ENCODE measurements around the gene CDK3. TPM values are rescaled to one million over a fixed set of nuclear protein-coding genes. Genes with fewer than 3 reads are reported as not detected.

Gene CDK3
- total RNA-seq, 1 experiment from 2014 or later = 7.1 TPM

- CTCF ChIA-PET = interaction anchor here (0.9 to 3.3 kb wide), 5 partner anchors 12 to 141 kb away, joined by 3 to 22 read pairs (median 7); partner anchors contain the start of gene MRPL38
- no peak overlapping the region for H3K4me2 ChIP-seq (ENCODE audit: low read length)
- intact Hi-C loops (cut with micrococcal nuclease) = no loop called here
- RAD21 ChIA-PET (ENCODE audit: low non-redundant PET in 1 of 2, low total read pairs in 2 of 2, uncharacterized antibody in 2 of 2, unreplicated experiment in 2 of 2) = no interaction called here
- peaks cover 6 to 34% of the 10 kb centered on the region in 2 experiments for H3K4me1 ChIP-seq (ENCODE audit: control insufficient read depth in 1 of 2, insufficient read depth in 2 of 2, low read length in 2 of 2)
- H3K27ac ChIP-seq (ENCODE audit: low read depth, low read length) = no peak overlapping the region
- no peaks in the 10 kb centered on the region for H3K9me3 ChIP-seq (ENCODE audit: control insufficient read depth in 1 of 2, insufficient read depth in 1 of 2, low read depth in 1 of 2, low read length in 2 of 2)
- H3K36me3 ChIP-seq (ENCODE audit: control insufficient read depth in 1 of 2, insufficient read depth in 2 of 2, low read length in 2 of 2) = peaks cover 6 to 7% of the 10 kb centered on the region in 2 experiments; a peak in 2 of 4 replicates
- no peaks in the 10 kb centered on the region for H3K9me2 ChIP-seq (ENCODE audit: insufficient read depth)
- no peak for ATAC-seq
- H3K4me3 ChIP-seq (replicated peaks in 1 of 2; ENCODE audit: low read depth in 1 of 2, low read length in 2 of 2) = no peak overlapping the region
- POLR2A ChIA-PET = interaction anchor here (0.6 to 3.5 kb wide), 2 partner anchors 97 to 233 kb away, joined by 3 to 11 read pairs; partner anchors contain the start of gene MRPL38
- H2AFZ ChIP-seq (ENCODE audit: low read depth, low read length, poor library complexity, severe bottlenecking) = no peak overlapping the region
- H3K79me2 ChIP-seq (ENCODE audit: insufficient read depth, low read length) = no peaks in the 10 kb centered on the region
- TF ChIP-seq SIN3A (IDR thresholded peaks at IDR 0.05; ENCODE audit: low read depth) (no peak), MAX (IDR thresholded peaks at IDR 0.05) (no peak), REST (IDR thresholded peaks at IDR 0.05; ENCODE audit: low read depth) (no peak), ZBTB33 (IDR thresholded peaks at IDR 0.05; ENCODE audit: extremely low read depth, insufficient replicate concordance, low read length) (no peak), ZNF274 (IDR thresholded peaks at IDR 0.05; ENCODE audit: low read depth, low read length) (no peak), SRF (IDR thresholded peaks at IDR 0.05; ENCODE audit: low read depth) (no peak), POLR2AphosphoS5 (IDR thresholded peaks at IDR 0.05; ENCODE audit: low read depth, low read length) (no peak), ELF1 (IDR thresholded peaks at IDR 0.05; ENCODE audit: borderline replicate concordance, low read depth) (no peak), EGR1 (IDR thresholded peaks at IDR 0.05; ENCODE audit: low read depth) (no peak), JUND (IDR thresholded peaks at IDR 0.05) (no peak), SP1 (IDR thresholded peaks at IDR 0.05; ENCODE audit: low read depth) (no peak), YY1 (IDR thresholded peaks at IDR 0.05; ENCODE audit: extremely low read depth, insufficient replicate concordance, low read depth, low read length) (no peak), ATF3 (IDR thresholded peaks at IDR 0.05) (no peak), POLR2A (IDR thresholded peaks at IDR 0.05; ENCODE audit: borderline replicate concordance, extremely low read depth, insufficient read depth, insufficient read length) (no peak), EZH2phosphoT487 (IDR thresholded peaks at IDR 0.05; ENCODE audit: borderline replicate concordance) (no peak)
- H4K20me1 ChIP-seq (ENCODE audit: insufficient read depth) = no peaks in the 10 kb centered on the region
- no peak for DNase-seq (ENCODE audit: low read depth, low spot score)
- no peaks in the 10 kb centered on the region for H3K27me3 ChIP-seq (ENCODE audit: insufficient read depth, low read length)
- BruUV-seq (replicated peaks) = no TSS peak
- no peak overlapping the region for H3K9ac ChIP-seq (ENCODE audit: low read length)
Observed at GRCh38 chr17:76002100-76002499, 1.4 kb downstream of the CDK3 start.
